ENCODE data around the gene UBAP2L. TPM values are rescaled to one million over a fixed set of nuclear protein-coding genes. Genes with fewer than 3 reads are reported as not detected.

The UBAP2L gene
- total RNA-seq, 1 donor from 2014 or later = 256 TPM

DNA sequence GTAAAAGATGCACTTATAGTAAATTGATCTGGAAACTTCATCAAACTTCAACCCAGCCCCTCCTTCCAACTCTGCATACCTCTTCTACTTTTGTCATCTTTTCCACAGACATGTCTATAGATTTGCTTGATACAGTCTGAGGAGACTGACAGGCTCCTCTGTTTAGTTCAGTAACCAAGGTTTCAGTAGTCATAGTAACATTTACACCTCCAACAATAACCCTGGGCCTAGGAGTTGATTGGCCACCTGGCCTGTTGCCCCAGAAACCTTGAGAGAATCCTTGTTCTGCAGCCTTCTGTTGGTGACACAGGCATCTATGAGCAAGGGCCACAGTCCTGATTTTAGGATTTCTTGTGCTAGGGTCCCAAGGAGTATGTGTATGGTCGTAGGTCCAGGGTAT is 14.6 kb upstream of the UBAP2L start, which contains the start of gene CFAP141:
Gene CFAP141, minus strand, starts transcription at position 138 of the 400 bp plus-strand sequence. Its CDS starts 26 bp downstream, at position 112.
- H3K27me3 Mint-ChIP-seq (ENCODE audit: low read depth) = no peaks in the 10 kb centered on the region
- no peaks in the 10 kb centered on the region for H3K9me3 Mint-ChIP-seq
- peaks cover 14% of the 10 kb centered on the region for H3K36me3 Mint-ChIP-seq (ENCODE audit: low read depth)
- no peak for DNase-seq (ENCODE audit: low read depth, low spot score)
- peak within 1 kb of the TSS; percentile 89 for H3K27ac Mint-ChIP-seq (ENCODE audit: unreplicated experiment)
- TF ChIP-seq, protein P1, sequence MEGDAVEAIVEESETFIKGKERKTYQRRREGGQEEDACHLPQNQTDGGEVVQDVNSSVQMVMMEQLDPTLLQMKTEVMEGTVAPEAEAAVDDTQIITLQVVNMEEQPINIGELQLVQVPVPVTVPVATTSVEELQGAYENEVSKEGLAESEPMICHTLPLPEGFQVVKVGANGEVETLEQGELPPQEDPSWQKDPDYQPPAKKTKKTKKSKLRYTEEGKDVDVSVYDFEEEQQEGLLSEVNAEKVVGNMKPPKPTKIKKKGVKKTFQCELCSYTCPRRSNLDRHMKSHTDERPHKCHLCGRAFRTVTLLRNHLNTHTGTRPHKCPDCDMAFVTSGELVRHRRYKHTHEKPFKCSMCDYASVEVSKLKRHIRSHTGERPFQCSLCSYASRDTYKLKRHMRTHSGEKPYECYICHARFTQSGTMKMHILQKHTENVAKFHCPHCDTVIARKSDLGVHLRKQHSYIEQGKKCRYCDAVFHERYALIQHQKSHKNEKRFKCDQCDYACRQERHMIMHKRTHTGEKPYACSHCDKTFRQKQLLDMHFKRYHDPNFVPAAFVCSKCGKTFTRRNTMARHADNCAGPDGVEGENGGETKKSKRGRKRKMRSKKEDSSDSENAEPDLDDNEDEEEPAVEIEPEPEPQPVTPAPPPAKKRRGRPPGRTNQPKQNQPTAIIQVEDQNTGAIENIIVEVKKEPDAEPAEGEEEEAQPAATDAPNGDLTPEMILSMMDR (conservative IDR thresholded peaks at IDR 0.05) = no peak
- peaks cover 16% of the 10 kb centered on the region for H3K4me1 Mint-ChIP-seq
- H3K4me3 Mint-ChIP-seq = no peak within 1 kb of the TSS

DNA sequence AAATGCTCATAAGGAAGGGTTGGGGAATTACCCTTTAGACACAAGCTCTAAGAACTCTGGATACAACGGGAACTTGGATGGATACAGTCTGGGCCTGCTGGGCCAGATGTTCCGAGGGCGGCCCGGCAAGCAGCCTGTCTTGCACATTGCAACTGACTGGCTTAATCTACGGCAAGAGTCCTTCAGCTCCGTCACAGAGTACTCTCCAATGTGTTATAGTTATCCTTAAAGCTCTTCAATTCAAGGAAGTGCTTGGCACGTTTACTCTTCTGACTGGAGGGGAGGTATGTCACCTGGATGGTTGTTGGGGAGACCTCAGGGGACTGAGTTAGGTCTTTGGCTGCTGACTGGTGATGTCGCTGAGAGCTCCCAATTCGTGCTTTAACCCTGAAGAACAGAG is 13.5 kb upstream of the UBAP2L start:
- no peak overlapping the region for H3K4me3 Mint-ChIP-seq
- peak overlapping the region; percentile 29 for H3K27ac Mint-ChIP-seq (ENCODE audit: unreplicated experiment)
- no peak for DNase-seq (ENCODE audit: low read depth, low spot score)
- H3K27me3 Mint-ChIP-seq (ENCODE audit: low read depth) = no peaks in the 10 kb centered on the region
- H3K36me3 Mint-ChIP-seq (ENCODE audit: low read depth) = peaks cover 18% of the 10 kb centered on the region
- no peaks in the 10 kb centered on the region for H3K9me3 Mint-ChIP-seq
- TF ChIP-seq, protein P1 (conservative IDR thresholded peaks at IDR 0.05) = no peak
- peaks cover 16% of the 10 kb centered on the region for H3K4me1 Mint-ChIP-seq

DNA sequence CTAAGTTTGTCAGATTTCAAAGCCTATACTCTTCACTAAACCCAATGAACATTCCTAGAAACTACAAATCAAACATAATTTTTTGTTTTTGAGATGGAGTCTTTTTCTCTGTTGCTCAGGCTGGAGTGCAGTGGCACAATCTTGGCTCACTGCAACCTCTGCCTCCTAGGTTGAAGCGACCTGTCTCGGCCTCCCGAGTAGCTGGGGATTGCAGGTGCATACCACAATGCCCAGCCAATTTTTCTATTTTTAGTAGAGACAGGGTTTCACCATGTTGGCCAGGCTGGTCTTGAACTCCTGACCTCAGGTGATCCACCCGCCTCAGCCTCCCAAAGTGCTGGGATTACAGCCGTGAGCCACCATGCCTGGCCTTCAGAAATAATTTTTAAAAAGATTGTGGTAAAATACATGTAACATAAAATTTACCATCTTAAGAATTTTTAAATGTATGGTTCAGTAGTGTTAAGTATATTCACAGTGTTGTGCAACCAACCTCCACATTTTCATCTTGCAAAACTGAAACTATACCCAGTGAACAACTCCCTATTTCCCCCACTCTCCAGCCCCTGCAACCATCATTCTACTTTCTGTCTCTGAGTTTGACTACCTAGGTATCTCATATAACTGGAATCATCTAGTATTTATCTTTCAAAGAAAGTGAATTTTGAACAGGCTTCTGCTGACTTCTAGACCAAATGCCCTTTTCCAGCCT is 11.9 kb upstream of the UBAP2L start:
- Mint-ChIP-seq H3K4me1 (peaks cover 16% of the 10 kb centered on the region), H3K27me3 (ENCODE audit: low read depth) (no peaks in the 10 kb centered on the region), H3K4me3 (no peak overlapping the region), H3K9me3 (no peaks in the 10 kb centered on the region), H3K36me3 (ENCODE audit: low read depth) (peaks cover 23% of the 10 kb centered on the region), H3K27ac (ENCODE audit: unreplicated experiment) (no peak overlapping the region)
- no peak for DNase-seq (ENCODE audit: low read depth, low spot score)
- TF ChIP-seq, protein P1 (conservative IDR thresholded peaks at IDR 0.05) = no peak

DNA sequence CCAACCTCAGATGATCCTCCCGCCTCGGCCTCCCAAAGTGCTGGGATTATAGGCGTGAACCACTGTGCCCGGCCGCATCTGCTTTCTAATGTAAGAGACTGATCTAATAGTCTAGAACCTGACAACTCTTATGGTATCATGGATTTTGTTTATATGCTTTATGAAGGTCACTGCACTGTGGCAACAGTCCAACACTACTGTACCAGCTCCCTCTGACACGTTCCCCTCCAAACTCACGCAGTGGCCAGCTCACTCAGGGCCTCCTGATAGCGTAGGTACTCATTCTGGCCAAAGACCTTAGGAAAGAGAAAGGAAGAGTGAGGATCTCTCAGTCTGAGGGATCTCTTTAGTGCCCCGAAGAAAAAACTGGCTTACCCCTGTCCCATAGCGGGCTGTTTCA is 8.7 kb upstream of the UBAP2L start:
- no peak for DNase-seq (ENCODE audit: low read depth, low spot score)
- H3K9me3 Mint-ChIP-seq = no peaks in the 10 kb centered on the region
- H3K27me3 Mint-ChIP-seq (ENCODE audit: low read depth) = no peaks in the 10 kb centered on the region
- peaks cover 19% of the 10 kb centered on the region for H3K36me3 Mint-ChIP-seq (ENCODE audit: low read depth)
- peaks cover 5% of the 10 kb centered on the region for H3K4me1 Mint-ChIP-seq
- TF ChIP-seq, protein P1 (conservative IDR thresholded peaks at IDR 0.05) = no peak
- H3K4me3 Mint-ChIP-seq = no peak overlapping the region
- no peak overlapping the region for H3K27ac Mint-ChIP-seq (ENCODE audit: unreplicated experiment)

DNA sequence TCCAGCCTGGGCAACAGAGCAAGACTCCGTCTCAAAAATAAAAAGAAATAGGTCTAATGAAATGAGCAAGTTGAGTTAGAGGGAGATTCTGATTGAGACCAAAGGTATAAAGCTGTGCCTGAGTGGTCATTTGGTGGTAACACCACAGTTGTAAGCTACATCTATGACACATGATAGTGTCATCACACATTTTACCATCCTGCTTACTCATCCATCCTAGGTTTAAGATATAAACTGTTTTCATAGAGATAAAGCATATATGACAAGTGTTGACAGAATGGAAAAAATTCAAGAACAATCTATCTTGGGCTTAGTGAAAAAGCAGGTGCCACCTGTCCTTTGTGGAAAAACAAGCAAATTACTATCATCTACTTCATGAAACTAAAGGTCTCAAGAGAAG is 7.5 kb upstream of the UBAP2L start:
- Mint-ChIP-seq H3K27ac (ENCODE audit: unreplicated experiment) (no peak overlapping the region), H3K36me3 (ENCODE audit: low read depth) (peaks cover 25% of the 10 kb centered on the region), H3K27me3 (ENCODE audit: low read depth) (no peaks in the 10 kb centered on the region), H3K9me3 (no peaks in the 10 kb centered on the region), H3K4me1 (peaks cover 12% of the 10 kb centered on the region), H3K4me3 (no peak overlapping the region)
- TF ChIP-seq, protein P1 (conservative IDR thresholded peaks at IDR 0.05) = no peak
- no peak for DNase-seq (ENCODE audit: low read depth, low spot score)

Measured in neural crest cell (in vitro differentiated cells).